GM18873 (cell line): Measurements from ENCODE around the gene TFR2.
A peak's percentile ranks its signal among the peaks of the same experiment; 100 is the strongest.
"Not testable (repeated sequence)": the region's sequence is repeated elsewhere in the genome, so short reads cannot be mapped to it uniquely, and the experiment has no call there.

Source experiments
- ATAC-seq: cut with Tn5 transposase; IDR thresholded peaks from one replicate; pipeline ENCODE4 v1.9.1; 2021; ENCODE audit warnings: mild to moderate bottlenecking, moderate library complexity, moderate number of reproducible peaks; ENCODE audit not compliant: unreplicated experiment, low FRiP score

Gene TFR2

GRCh38 chr7:100679129-100679926, 38.0 kb upstream of the TFR2 start:
- ATAC-seq: no peak

GRCh38 chr7:100678291-100678984, 37.1 kb upstream of the TFR2 start:
- no peak for ATAC-seq

GRCh38 chr7:100677308-100678267, 36.2 kb upstream of the TFR2 start:
- no peak for ATAC-seq

- no peak for ATAC-seq
These were observed 35.4 kb upstream of the TFR2 start for GRCh38 chr7:100676501-100677306.

- ATAC-seq: no peak
These were observed 34.4 kb upstream of the TFR2 start for GRCh38 chr7:100675581-100676350.

- ATAC-seq: no peak
These were observed 33.7 kb upstream of the TFR2 start for GRCh38 chr7:100675105-100675451.

- no peak for ATAC-seq
These were observed 33.2 kb upstream of the TFR2 start for GRCh38 chr7:100674411-100675104.

GRCh38 chr7:100673942-100674410, 32.6 kb upstream of the TFR2 start:
- ATAC-seq: no peak

- ATAC-seq: peak; percentile 71
These were observed 32.1 kb upstream of the TFR2 start, which contains the start of gene GNB2 for GRCh38 chr7:100673302-100673941. Gene GNB2 (plus strand): TSS chr7:100673740. CDS start chr7:100676266, 2,526 bp downstream.

GRCh38 chr7:100671353-100672327, 30.3 kb upstream of the TFR2 start:
- ATAC-seq: no peak

- no peak for ATAC-seq
These were observed 28.7 kb upstream of the TFR2 start for GRCh38 chr7:100670074-100670473.

GRCh38 chr7:100669106-100669505, 27.8 kb upstream of the TFR2 start:
- not testable (repeated sequence) for ATAC-seq

GRCh38 chr7:100668069-100668449, 26.7 kb upstream of the TFR2 start:
- ATAC-seq: no peak

GRCh38 chr7:100667331-100668068, 26.1 kb upstream of the TFR2 start:
- ATAC-seq: no peak

GRCh38 chr7:100665168-100665726, 23.9 kb upstream of the TFR2 start:
- no peak for ATAC-seq
